GM18520 (cell line): ENCODE measurements around the gene COL6A3.

Experiments
- ATAC-seq: cut with Tn5 transposase; IDR thresholded peaks from one replicate; pipeline ENCODE4 v1.9.1; 2021; ENCODE audit not compliant: unreplicated experiment

COL6A3 gene

GRCh38 chr2:237298151-237299118 lies 115.5 kb downstream of the COL6A3 start:
- no peak for ATAC-seq

- no peak for ATAC-seq
Observed at GRCh38 chr2:237297421-237298150, 116.4 kb downstream of the COL6A3 start.

DNA sequence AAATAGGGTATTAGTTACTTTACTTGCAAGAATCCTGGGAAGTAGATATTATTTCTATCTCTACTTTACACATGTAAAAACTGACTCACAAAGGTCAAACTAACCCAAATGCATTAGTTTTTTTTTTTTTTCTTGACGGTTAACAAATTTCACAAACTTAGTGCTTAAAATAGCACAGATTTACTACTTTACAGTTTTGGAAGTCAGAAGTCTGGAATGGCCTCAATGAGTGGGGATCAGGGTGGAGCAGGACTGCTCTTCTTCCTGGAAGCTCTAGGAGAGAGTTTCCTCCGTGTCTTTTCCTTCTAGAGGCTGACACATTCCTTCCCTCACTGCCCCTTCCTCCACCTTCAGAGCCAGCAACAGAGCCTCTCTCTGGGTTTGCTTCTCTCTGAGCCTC lies 117.2 kb downstream of the COL6A3 start:
- ATAC-seq: no peak

DNA sequence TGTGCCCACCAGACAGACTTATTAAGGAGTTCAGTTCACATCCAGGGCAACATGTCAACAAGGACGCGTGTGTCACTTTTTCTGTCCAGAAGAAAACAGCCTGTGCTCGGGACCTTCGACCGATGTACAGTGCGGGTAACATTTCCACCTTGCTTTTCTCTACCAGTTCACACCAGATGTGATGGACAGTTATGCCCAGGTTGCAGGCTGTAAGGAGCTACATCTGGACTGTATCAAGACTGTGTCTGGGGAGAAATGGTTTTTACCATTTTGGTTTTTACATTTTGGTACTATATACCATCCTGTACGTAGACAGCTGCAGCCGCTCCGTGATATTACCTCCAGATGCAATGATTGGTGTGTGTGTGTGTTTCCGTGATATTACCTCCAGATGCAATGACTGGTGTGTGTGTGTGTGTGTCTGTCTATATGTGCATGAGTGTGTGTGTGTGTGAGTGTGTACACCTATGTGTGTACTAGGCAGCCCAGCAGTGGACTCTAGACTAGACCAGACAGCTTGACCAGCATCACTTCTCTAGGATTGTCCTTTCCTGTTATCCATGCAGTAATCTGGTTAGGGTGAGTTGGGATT lies 118.0 kb downstream of the COL6A3 start:
- no peak for ATAC-seq

DNA sequence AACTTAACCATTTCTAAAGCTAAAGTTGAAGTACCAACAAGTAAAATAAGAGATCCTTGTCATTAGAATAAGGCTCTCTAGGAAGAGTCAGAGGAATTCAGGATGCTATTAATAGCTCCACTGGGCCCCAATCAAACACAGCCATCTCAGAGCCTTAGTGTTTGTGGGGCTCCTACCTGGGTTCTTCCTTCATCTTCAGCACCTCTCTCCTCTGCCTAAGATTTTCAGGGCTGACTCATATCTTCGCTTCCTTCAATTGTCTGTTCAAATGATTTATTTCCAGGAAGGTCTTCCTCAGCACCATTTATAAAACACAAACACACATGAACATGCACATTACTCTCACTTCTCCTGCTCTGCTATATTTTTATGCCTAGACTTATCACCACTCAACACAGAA lies 119.5 kb downstream of the COL6A3 start:
- no peak for ATAC-seq

DNA sequence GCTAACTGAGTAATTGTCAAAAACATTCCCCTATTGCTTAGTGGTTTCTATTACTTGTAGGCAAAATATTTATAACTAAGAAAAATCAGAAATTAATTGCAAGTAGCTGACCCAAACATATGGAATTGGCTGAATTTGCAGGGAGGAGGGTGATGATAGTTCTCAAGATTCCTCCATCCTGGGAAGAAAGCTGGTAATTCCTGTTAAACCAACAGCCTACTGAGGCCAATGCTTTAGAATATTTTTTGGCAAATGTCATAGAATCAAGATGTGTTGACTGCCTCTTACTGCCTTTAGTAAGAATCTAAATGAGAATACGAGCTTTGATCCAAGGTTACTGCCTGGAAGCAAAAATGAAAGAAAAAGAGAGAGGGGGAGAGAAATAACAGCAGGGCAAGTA lies 120.0 kb downstream of the COL6A3 start:
- ATAC-seq: no peak

DNA sequence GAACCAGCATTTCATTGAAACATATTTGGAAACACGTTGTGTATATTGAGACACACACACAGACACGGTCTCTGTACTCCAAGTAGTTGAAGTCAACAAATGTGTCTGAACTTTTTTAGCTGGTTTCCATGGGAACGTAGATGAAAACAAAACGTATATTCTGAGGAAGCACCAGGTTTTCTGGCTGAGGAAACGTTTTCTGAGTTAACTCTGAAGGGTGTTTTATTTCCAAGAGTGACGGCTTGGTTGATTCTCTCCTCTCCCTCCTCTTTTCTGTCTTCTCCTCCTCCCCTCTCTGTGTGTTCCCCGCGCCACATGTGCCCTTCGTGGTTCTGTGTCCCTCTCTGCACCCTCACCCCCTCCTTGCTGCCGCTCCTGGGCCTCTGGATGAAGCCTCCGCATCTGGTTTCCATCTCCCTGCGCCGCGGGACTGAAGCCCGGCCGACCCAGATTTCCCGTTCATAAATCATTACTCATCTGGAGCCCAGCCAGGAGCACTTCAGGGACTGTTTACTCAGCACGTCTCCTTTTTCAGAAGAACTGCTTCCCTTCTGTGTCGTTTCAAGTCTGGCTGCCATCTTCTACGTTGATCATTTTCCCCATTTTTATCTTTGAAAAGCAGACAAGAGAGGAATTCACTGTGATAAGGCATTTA lies 122.7 kb downstream of the COL6A3 start:
- no peak for ATAC-seq

DNA sequence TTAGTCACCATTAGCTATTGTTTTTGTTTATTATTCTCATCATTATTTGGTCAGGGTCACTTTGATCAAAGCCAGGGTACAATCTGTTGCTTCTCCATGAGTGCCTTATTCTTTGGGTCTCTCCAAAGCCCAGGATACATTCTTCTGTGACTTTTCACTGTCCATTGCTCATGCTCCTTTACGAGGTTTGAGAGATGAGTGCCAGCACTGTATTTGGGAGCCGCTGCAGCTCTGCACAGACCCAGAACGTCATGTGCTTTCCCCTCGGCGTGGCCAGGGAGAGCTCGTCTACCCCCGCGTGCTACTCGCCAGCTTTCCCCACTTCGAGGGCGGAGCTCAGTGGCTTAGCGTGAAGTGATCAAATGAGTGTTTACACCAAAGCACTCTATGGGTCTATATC lies 123.7 kb downstream of the COL6A3 start:
- no peak for ATAC-seq

DNA sequence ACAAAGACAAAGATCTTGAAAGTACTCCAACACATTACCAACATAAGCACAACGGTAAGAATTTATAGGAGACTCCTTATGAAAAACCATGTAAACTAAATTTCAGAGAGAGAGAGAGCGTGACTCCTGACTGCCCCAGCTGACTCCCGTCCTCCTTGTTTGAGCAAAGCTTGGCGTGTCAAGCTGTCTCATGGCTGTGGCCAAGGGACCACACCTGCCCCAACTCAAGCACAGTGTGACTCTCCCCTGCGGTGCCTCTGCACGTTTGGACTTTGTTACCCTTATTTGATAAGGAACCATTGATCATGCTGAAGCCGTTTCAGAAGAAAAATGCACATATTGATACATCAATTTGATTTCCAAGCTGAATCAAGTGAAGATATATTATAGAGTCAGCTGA lies 124.8 kb downstream of the COL6A3 start:
- ATAC-seq: no peak

DNA sequence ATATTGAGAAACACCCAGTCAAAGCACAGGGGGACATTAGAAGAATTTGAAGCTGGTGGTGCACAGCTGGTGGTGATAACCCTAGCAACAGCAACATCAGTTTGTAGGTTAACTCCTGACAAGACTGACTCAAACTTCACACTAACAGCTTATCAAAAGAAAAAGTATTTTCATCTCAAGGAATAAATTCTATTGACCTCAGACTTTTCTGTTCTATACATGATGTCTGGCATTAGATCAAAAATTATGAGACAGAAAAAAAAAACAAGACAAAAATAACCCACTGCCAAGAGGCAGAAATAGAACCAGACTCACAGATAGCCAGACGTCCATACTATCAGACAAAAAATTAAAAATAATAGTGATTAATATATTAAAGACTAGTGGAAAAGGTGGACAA lies 126.1 kb downstream of the COL6A3 start:
- no peak for ATAC-seq

DNA sequence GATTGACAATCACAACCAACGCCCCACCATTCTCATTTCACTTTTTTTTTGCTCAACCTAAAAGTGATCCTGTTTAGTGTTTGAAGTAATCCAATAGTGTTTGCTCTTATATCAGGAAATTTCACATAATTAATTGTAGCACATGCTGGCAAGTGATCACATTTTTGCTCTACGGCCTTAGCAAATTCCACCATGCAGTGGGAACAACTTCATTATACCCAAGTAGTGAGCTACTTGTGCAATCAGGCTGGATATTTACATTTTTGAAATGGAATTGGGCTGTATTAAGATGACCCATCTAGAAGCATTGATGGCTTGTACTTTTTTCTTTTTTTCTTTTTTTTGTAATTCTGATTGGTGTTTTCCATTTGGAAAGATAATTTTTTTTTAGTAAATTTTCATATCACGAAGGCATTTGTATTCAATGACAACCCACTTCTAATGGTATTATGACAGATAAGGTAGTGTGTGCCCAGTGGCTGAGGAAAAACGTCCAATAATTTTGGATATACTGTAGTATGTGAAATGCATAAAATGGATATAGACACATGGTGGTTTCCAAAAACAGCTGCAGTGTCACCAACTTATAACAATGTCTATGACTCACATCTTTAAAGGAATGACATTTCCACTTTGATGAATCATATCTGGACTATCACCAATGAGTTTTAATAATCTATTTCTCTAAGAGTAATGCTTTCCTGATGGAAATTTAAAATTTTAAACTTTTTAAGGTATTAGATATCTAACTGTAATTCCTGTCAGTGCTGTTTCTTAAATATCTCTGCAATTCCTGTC lies 130.6 kb downstream of the COL6A3 start:
- ATAC-seq: no peak

- no peak for ATAC-seq
Observed at GRCh38 chr2:237282568-237283128, 131.3 kb downstream of the COL6A3 start.

- ATAC-seq: no peak
Observed at GRCh38 chr2:237281836-237282306, 132.1 kb downstream of the COL6A3 start.

DNA sequence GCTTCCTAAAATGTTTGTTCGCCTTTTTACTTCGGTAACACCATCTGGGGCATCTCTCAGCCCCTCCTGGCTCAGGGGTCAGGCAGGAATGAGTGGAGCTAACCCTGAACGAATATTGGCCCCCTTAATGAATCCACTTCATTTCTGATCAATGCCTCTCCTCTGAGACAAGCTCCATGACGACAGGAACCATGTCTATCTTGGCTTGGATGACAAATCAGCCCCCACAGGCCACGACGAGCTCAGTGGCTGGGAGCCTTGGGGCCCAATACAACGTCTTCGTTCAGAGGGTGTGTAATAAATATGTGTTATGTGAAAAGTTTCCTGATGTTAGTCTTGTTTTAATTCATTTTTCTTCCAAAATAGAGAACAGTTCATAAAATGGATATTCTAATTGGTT lies 133.0 kb downstream of the COL6A3 start:
- ATAC-seq: no peak

GRCh38 chr2:237280229-237280628 lies 133.7 kb downstream of the COL6A3 start:
- no peak for ATAC-seq

DNA sequence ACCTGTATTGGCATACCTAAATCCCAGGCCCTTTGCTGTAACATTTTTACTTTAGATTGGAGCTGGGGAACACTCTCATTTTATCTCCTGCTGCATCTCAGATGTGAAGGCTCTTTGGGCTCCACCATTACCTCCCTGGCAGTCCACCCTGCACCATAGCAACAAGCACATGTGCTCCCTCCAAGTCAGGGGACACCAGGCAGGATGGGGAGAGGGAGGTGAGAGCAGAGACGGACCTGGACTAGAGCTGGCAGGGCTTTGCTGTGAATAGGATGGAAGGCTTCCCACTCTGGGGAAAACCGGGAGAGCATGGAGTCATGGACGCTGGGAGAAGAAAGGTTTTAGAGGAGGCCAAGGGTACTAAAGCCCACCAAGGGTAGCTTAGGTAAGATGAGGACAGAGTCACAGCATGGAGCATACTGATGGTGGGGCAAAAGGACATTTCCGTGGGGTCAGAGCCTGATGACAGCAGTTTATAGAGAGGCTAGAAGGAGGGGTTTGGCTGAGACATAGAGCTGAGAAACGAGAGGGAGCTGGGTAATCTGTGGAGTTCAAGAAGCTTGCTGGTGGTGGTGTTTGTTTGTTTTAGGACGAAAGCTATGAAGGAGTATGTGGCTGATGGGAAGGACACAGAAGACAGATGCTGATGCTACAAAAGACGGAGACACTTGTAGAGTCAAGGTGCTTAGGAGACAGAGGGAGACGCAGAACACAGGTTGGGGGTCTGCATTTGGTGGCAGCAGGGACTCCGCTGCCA lies 134.8 kb downstream of the COL6A3 start:
- ATAC-seq: no peak

- no peak for ATAC-seq
Observed at GRCh38 chr2:237278568-237278967, 135.4 kb downstream of the COL6A3 start.

DNA sequence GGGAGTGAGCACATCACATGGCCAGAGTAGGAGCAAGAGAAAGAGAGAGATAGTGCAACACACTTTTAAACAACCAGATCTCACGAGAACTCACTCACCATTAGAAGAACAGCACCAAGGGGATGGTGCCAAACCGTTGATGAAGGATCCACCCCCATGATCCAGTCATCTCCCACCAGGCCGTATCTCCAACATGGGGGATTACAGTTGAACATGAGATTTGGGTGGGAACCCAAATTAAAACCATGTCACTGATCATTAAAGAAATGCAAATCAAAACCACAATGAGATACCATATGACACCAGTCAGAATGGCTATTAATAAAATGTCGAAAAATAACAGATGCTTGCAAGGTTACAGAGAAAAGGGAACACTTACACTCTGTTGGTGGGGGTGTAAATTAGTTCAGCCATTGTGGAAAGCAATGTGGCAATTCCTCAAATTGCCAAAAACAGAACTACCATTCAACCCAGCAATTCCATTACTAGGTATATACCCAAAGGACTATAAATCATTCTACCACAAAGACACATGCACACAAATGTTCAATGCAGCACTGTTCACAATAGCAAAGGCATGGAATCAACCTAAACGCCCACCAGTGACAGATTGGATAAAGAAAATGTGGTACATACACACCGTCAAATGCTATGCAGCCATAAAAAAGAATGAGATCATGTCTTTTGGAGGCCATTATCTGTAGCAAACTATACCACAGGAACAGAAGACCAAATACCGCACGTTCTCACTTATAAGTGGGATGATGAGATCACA lies 137.1 kb downstream of the COL6A3 start:
- ATAC-seq: no peak
